GM23338 (cell line): ENCODE measurements around the gene GRIFIN. TPM values are rescaled to one million over a fixed set of nuclear protein-coding genes. Genes with fewer than 3 reads are reported as not detected.

ENCODE experiments used
- ATAC-seq: fragments of 200-7000 bp; cut with Tn5 transposase; 3 replicates; pipeline ENCODE4 v1.9.1; 2020
- DNase-seq: peaks from one replicate; pipeline ENCODE4 v3.0.0-alpha.2; 2015; ENCODE audit warnings: low spot score
- H2AFZ ChIP-seq: fragments of 200-600 bp; sonication (generic); 2 replicates; pipeline ENCODE4 v1.8.0; 2016; ENCODE audit warnings: antibody characterized with exemption, mild to moderate bottlenecking, moderate library complexity
- H3F3A ChIP-seq: fragments of 200-600 bp; sonication (generic); replicated peaks from 2 replicates; pipeline ENCODE4 v1.8.0; 2017; ENCODE audit warnings: antibody characterized with exemption, mixed run types, low read depth
- H3K27ac ChIP-seq: fragments of 200-600 bp; sonication (generic); 2 replicates; pipeline ENCODE4 v1.6.1; 2016; ENCODE audit warnings: low read depth
- H3K27me3 ChIP-seq: fragments of 200-600 bp; sonication (generic); 2 replicates; pipeline ENCODE4 v1.8.0; 2016; ENCODE audit warnings: mild to moderate bottlenecking, mixed run types, moderate library complexity; ENCODE audit not compliant: insufficient read depth
- H3K36me3 ChIP-seq: fragments of 200-600 bp; sonication (generic); 2 replicates; pipeline ENCODE4 v1.8.0; 2016; ENCODE audit warnings: mild to moderate bottlenecking; ENCODE audit not compliant: insufficient read depth
- H3K4me1 ChIP-seq: fragments of 200-600 bp; sonication (generic); 2 replicates; pipeline ENCODE4 v1.8.0; 2016; ENCODE audit warnings: mild to moderate bottlenecking, moderate library complexity; ENCODE audit not compliant: insufficient read depth
- H3K4me2 ChIP-seq: fragments of 200-600 bp; sonication (generic); 2 replicates; pipeline ENCODE4 v1.7.1; 2017; ENCODE audit warnings: mixed run types
- H3K4me3 ChIP-seq: fragments of 200-600 bp; sonication (generic); 2 replicates; pipeline ENCODE4 v1.6.1; 2016; ENCODE audit warnings: mixed run types
- H3K79me2 ChIP-seq: fragments of 200-600 bp; sonication (generic); replicated peaks from 2 replicates; pipeline ENCODE4 v1.8.0; 2017; ENCODE audit warnings: mild to moderate bottlenecking; ENCODE audit not compliant: insufficient read depth
- H3K9me2 ChIP-seq: fragments of 200-600 bp; sonication (generic); 2 replicates; pipeline ENCODE4 v1.8.0; 2017; ENCODE audit not compliant: insufficient read depth
- H4K20me1 ChIP-seq: fragments of 200-600 bp; sonication (generic); replicated peaks from 2 replicates; pipeline ENCODE4 v1.8.0; 2017; ENCODE audit warnings: mild to moderate bottlenecking; ENCODE audit not compliant: insufficient read depth
- H3K27ac Mint-ChIP-seq: 2 replicates; pipeline ENCODE4 v1.8.0; 2020; ENCODE audit warnings: inconsistent platforms, mild to moderate bottlenecking, moderate library complexity, mixed read lengths
- H3K27me3 Mint-ChIP-seq: 3 replicates; pipeline ENCODE4 v1.8.0; 2022; ENCODE audit warnings: low read depth, mild to moderate bottlenecking, moderate library complexity, mixed read lengths, inconsistent platforms; ENCODE audit not compliant: insufficient read depth, poor library complexity
- H3K36me3 Mint-ChIP-seq: 3 replicates; pipeline ENCODE4 v1.8.0; 2021; ENCODE audit warnings: low read depth, mild to moderate bottlenecking, inconsistent platforms, moderate library complexity, mixed read lengths
- H3K4me1 Mint-ChIP-seq: 3 replicates; pipeline ENCODE4 v1.8.0; 2020; ENCODE audit warnings: mild to moderate bottlenecking, inconsistent platforms, mixed read lengths
- H3K4me3 Mint-ChIP-seq: 3 replicates; pipeline ENCODE4 v1.8.0; 2021; ENCODE audit warnings: moderate library complexity, mild to moderate bottlenecking, inconsistent platforms, mixed read lengths
- H3K9me3 Mint-ChIP-seq: 3 replicates; pipeline ENCODE4 v1.8.0; 2020; ENCODE audit warnings: moderate library complexity, mild to moderate bottlenecking, inconsistent platforms, mixed read lengths
- EZH2phosphoT487 ChIP-seq: fragments of 200-600 bp; sonication (generic); IDR thresholded peaks from one replicate; pipeline ENCODE4 v1.8.1; 2018; ENCODE audit warnings: antibody characterized with exemption; ENCODE audit not compliant: unreplicated experiment
- JUNB ChIP-seq: IDR thresholded peaks from one replicate; pipeline ENCODE4 v1.6.1; 2016; ENCODE audit warnings: antibody characterized with exemption; ENCODE audit not compliant: unreplicated experiment
- STAT1 ChIP-seq: IDR thresholded peaks from one replicate; pipeline ENCODE4 v1.6.1; 2016; ENCODE audit warnings: antibody characterized with exemption; ENCODE audit not compliant: unreplicated experiment
- ZNF114 ChIP-seq: fragments of 250-450 bp; sonication (Bioruptor Pico); IDR thresholded peaks from 2 replicates; pipeline ENCODE4 v1.5.0; 2020; ENCODE audit warnings: mild to moderate bottlenecking, moderate library complexity
- ZNF331 ChIP-seq: fragments of 250-450 bp; sonication (Bioruptor Pico); IDR thresholded peaks from 2 replicates; pipeline ENCODE4 v1.5.0; 2020; ENCODE audit warnings: low read depth, mild to moderate bottlenecking, moderate library complexity
- ZNF462 ChIP-seq: fragments of 250-450 bp; sonication (Bioruptor Pico); IDR thresholded peaks from 2 replicates; pipeline ENCODE4 v1.5.0; 2020; ENCODE audit warnings: mild to moderate bottlenecking, moderate library complexity
- long read RNA-seq: library from polyadenylated mRNA; unstranded; transcript quantifications from one replicate; pipeline ENCODE4 v2.0.0, GENCODE V29; 2020; ENCODE audit not compliant: unreplicated experiment
- polyA plus RNA-seq: library from polyadenylated mRNA; unstranded; fragments of >200 nt; fragmentation: Nextera tagmentation; extraction: Ambion mirVana; gene quantifications from 2 replicates; pipeline ENCODE4 v1.2.1, GENCODE V29; 2016
- total RNA-seq: library from RNA; depleted of rRNA; stranded (reverse); fragments of >200 nt; shearing (Covaris generic); gene quantifications from 2 replicates; pipeline ENCODE4 v1.2.3, GENCODE V29; 2014; rRNA removed
- TF ChIP-seq, protein P1 (sequence below): IDR thresholded peaks from one replicate; pipeline ENCODE4 v1.6.1; 2018; ENCODE audit warnings: antibody characterized with exemption; ENCODE audit not compliant: unreplicated experiment
- TF ChIP-seq, protein P2 (sequence below), 2 experiments: fragments of 200-600 bp in 1 of 2; sonication (generic) in 1 of 2; conservative IDR thresholded peaks; 2 replicates each; pipeline versions ENCODE4 v1.5.1 to v1.6.1; 2016 to 2017; ENCODE audit warnings: antibody characterized with exemption in 2 of 2, low read depth in 2 of 2, mild to moderate bottlenecking in 2 of 2, moderate library complexity in 1 of 2

Gene GRIFIN
- total RNA-seq (not detected in 2 replicates), polyA plus RNA-seq (not detected in 2 replicates)
- long read RNA-seq = 0 reads

GRCh38 chr7:2476298-2476697 lies at the start of gene GRIFIN:
GRIFIN (minus strand) TSS chr7:2476398; CDS start chr7:2476383, 15 bp downstream.
- H3K36me3 ChIP-seq = no peaks in the 10 kb centered on the region
- H3K4me2 ChIP-seq = no peak within 1 kb of the TSS
- no peak within 1 kb of the TSS for H3K4me3 ChIP-seq
- H3K36me3 Mint-ChIP-seq = no peaks in the 10 kb centered on the region; the same call in 2 of the 3 replicates
- no peaks in the 10 kb centered on the region for H3K79me2 ChIP-seq
- H4K20me1 ChIP-seq = no peaks in the 10 kb centered on the region
- peaks cover 20% of the 10 kb centered on the region for H3K4me1 Mint-ChIP-seq
- no peaks in the 10 kb centered on the region for H3K9me3 Mint-ChIP-seq
- peaks cover 3% of the 10 kb centered on the region; the same call in 1 of the 2 replicates for H3K4me1 ChIP-seq
- no peaks in the 10 kb centered on the region for H3K9me2 ChIP-seq
- H2AFZ ChIP-seq = no peak within 1 kb of the TSS
- H3K27ac ChIP-seq = no peak within 1 kb of the TSS
- H3F3A ChIP-seq = no peaks in the 10 kb centered on the region
- no peaks in the 10 kb centered on the region for H3K27me3 ChIP-seq
- peaks cover 14% of the 10 kb centered on the region for H3K27me3 Mint-ChIP-seq
- DNase-seq (no peak), ATAC-seq (no peak)
- TF ChIP-seq, protein P1, sequence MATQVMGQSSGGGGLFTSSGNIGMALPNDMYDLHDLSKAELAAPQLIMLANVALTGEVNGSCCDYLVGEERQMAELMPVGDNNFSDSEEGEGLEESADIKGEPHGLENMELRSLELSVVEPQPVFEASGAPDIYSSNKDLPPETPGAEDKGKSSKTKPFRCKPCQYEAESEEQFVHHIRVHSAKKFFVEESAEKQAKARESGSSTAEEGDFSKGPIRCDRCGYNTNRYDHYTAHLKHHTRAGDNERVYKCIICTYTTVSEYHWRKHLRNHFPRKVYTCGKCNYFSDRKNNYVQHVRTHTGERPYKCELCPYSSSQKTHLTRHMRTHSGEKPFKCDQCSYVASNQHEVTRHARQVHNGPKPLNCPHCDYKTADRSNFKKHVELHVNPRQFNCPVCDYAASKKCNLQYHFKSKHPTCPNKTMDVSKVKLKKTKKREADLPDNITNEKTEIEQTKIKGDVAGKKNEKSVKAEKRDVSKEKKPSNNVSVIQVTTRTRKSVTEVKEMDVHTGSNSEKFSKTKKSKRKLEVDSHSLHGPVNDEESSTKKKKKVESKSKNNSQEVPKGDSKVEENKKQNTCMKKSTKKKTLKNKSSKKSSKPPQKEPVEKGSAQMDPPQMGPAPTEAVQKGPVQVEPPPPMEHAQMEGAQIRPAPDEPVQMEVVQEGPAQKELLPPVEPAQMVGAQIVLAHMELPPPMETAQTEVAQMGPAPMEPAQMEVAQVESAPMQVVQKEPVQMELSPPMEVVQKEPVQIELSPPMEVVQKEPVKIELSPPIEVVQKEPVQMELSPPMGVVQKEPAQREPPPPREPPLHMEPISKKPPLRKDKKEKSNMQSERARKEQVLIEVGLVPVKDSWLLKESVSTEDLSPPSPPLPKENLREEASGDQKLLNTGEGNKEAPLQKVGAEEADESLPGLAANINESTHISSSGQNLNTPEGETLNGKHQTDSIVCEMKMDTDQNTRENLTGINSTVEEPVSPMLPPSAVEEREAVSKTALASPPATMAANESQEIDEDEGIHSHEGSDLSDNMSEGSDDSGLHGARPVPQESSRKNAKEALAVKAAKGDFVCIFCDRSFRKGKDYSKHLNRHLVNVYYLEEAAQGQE = no peak
- TF ChIP-seq ZNF331 (CRISPR knock-in tag) (no peak), EZH2phosphoT487 (no peak), STAT1 (no peak)
- TF ChIP-seq, protein P2, sequence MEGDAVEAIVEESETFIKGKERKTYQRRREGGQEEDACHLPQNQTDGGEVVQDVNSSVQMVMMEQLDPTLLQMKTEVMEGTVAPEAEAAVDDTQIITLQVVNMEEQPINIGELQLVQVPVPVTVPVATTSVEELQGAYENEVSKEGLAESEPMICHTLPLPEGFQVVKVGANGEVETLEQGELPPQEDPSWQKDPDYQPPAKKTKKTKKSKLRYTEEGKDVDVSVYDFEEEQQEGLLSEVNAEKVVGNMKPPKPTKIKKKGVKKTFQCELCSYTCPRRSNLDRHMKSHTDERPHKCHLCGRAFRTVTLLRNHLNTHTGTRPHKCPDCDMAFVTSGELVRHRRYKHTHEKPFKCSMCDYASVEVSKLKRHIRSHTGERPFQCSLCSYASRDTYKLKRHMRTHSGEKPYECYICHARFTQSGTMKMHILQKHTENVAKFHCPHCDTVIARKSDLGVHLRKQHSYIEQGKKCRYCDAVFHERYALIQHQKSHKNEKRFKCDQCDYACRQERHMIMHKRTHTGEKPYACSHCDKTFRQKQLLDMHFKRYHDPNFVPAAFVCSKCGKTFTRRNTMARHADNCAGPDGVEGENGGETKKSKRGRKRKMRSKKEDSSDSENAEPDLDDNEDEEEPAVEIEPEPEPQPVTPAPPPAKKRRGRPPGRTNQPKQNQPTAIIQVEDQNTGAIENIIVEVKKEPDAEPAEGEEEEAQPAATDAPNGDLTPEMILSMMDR (conservative IDR thresholded peaks at IDR 0.05; ENCODE audit: low read depth in 2 of 2) = no peak
- no peak within 1 kb of the TSS for H3K4me3 Mint-ChIP-seq
- no peak within 1 kb of the TSS; the same call in 1 of the 2 replicates for H3K27ac Mint-ChIP-seq

DNA sequence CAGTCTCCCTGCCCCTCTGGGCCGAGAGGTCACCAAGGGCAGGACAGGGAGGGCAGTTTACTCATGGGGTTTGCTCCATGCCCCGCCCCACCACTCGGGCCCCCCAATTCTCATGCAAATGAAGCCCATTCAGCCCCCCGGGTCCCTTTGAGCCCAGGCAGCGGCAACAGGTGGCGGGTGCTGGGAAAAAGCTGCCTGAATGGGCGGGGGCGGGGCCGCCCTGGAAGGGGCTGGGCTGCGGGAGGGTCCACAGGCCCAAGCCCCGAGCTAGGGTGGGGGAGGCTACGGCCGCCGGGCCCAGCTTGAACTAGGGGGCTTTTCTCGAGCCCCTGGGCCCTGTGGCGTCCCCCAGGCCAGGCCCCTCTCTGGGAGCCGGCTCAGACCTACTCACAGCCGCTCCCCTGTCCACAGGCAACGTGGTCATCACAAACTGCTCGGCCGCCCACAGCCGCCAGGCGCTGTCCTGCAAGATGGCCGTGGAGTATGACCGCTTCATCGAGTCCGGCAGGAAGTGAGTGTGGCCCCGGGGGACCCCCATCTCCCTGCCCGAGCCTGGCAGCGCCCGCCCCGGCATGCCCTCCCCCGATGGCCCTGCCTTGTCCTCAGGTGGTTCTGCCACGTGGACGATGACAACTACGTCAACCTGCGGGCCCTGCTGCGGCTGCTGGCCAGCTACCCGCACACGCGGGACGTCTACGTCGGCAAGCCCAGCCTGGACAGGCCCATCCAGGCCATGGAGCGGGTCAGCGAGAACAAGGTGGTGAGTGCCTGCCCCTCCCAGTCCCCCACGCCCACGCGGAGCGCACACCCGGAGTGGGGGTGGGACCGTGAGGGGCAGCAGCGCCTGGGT lies 48.8 kb upstream of the GRIFIN start:
- peak overlapping the region; percentile 79 for H3K27ac ChIP-seq
- peak; percentile 97 for DNase-seq
- Mint-ChIP-seq H3K4me1 (peaks cover 45% of the 10 kb centered on the region), H3K9me3 (no peaks in the 10 kb centered on the region), H3K36me3 (peaks cover 16% of the 10 kb centered on the region; the same call in 1 of the 3 replicates), H3K27me3 (peaks cover 22% of the 10 kb centered on the region), H3K4me3 (peak overlapping the region; percentile 14; the same call in 1 of the 3 replicates), H3K27ac (no peak overlapping the region)
- H3F3A ChIP-seq = 0 out of 2 replicates have a peak, but pooled peaks cover 6% of the 10 kb centered on the region
- no peaks in the 10 kb centered on the region for H3K9me2 ChIP-seq
- no peaks in the 10 kb centered on the region; the same call in 1 of the 2 replicates for H4K20me1 ChIP-seq
- no peak overlapping the region for H2AFZ ChIP-seq
- H3K4me2 ChIP-seq = peak overlapping the region; percentile 92
- peaks cover 17% of the 10 kb centered on the region for H3K79me2 ChIP-seq
- H3K27me3 ChIP-seq = peaks cover 9% of the 10 kb centered on the region
- peak; percentile 51 for ATAC-seq
- peaks cover 49% of the 10 kb centered on the region for H3K4me1 ChIP-seq
- peak overlapping the region; percentile 68 for H3K4me3 ChIP-seq
- no peaks in the 10 kb centered on the region; the same call in 1 of the 2 replicates for H3K36me3 ChIP-seq
- TF ChIP-seq JUNB = no peak
- no peak for TF ChIP-seq ZNF462
- no peak for TF ChIP-seq ZNF114 (CRISPR knock-in tag)
- no peak for TF ChIP-seq ZNF331 (CRISPR knock-in tag)
